Frontal cortex (tissue), 4 donors: ENCODE measurements around the gene SPACA7. TPM values are rescaled to one million over a fixed set of nuclear protein-coding genes. Genes with fewer than 3 reads are reported as not detected.

Source experiments
- DNase-seq, 2 donors: peaks; one replicate each; pipeline ENCODE4 v3.0.0; 2012; ENCODE audit warnings: low spot score in 2 of 2
- FAIRE-seq: peaks from 2 replicates; lab custom pipeline; 2012; peaks lifted over from hg19 to GRCh38; lab: Jason Lieb, UNC
- total RNA-seq: library from RNA; depleted of rRNA; stranded (reverse); fragments of >200 nt; gene quantifications from one replicate; pipeline ENCODE4 v1.2.3, GENCODE V29; 2014
- donor health status: control.
- donor health status: control.
- donor health status: control.

The SPACA7 gene
- total RNA-seq, 1 donor from 2014 or later: not detected

DNA sequence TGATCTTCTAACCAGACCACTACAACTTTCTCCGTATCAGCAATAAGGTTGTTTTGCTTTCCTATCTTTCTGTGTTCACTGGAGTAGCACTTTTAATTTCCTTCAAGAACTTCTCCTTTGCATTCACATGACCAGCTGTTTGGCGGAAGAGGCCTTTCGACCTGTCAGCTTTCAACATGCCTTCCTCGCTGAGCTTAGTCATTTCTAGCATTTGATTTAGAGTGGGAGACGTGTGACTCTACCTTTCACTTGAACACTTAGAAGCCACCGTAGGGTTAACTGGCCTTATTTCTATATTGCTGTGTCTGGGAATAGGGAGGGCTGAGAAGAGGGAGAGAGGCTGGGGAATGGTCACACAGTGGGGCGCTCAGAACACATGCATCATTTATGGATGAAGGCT is 107.1 kb downstream of the SPACA7 start:
- no peak for FAIRE-seq
- no peak for DNase-seq

Other genes with a start within 250 kb of the SPACA7 start
- gene TUBGCP3, start 211.8 kb downstream of the SPACA7 start, total RNA-seq: 24.1 TPM